Pons (tissue), 1 donor: Measurements from ENCODE around the gene CAPN10.

ENCODE experiments used
- DNase-seq: peaks from one replicate; pipeline ENCODE4 v3.0.0-alpha.2; 2016; ENCODE audit warnings: low spot score

Gene CAPN10

GRCh38 chr2:240589375-240589774 lies 2.8 kb downstream of the CAPN10 start:
- DNase-seq: no peak

GRCh38 chr2:240589850-240590525 lies 3.5 kb downstream of the CAPN10 start:
- no peak for DNase-seq

GRCh38 chr2:240590681-240591111 lies 4.2 kb downstream of the CAPN10 start:
- no peak for DNase-seq

GRCh38 chr2:240591226-240591625 lies 4.7 kb downstream of the CAPN10 start:
- no peak for DNase-seq

- DNase-seq: no peak
Observed at GRCh38 chr2:240591784-240592183, 5.2 kb downstream of the CAPN10 start.

- DNase-seq: no peak
Observed at GRCh38 chr2:240593026-240593702, 6.6 kb downstream of the CAPN10 start.

- no peak for DNase-seq
Observed at GRCh38 chr2:240593703-240594451, 7.3 kb downstream of the CAPN10 start.

- no peak for DNase-seq
Observed at GRCh38 chr2:240594511-240595380, 8.2 kb downstream of the CAPN10 start.

GRCh38 chr2:240595381-240596079 lies 9.0 kb downstream of the CAPN10 start:
- DNase-seq: no peak

GRCh38 chr2:240596080-240596460 lies 9.5 kb downstream of the CAPN10 start:
- no peak for DNase-seq

GRCh38 chr2:240596491-240596931 lies 10.0 kb downstream of the CAPN10 start:
- DNase-seq: peak; percentile 46

- no peak for DNase-seq
Observed at GRCh38 chr2:240597054-240597418, 10.5 kb downstream of the CAPN10 start.

GRCh38 chr2:240597419-240598181 lies 11.1 kb downstream of the CAPN10 start:
- no peak for DNase-seq

GRCh38 chr2:240598311-240598911 lies 11.9 kb downstream of the CAPN10 start:
- no peak for DNase-seq

GRCh38 chr2:240599141-240599583 lies 12.6 kb downstream of the CAPN10 start:
- DNase-seq: no peak

GRCh38 chr2:240600451-240600961 lies 14.0 kb downstream of the CAPN10 start:
- DNase-seq: no peak

GRCh38 chr2:240601061-240601830 lies 14.7 kb downstream of the CAPN10 start:
- no peak for DNase-seq

GRCh38 chr2:240601831-240602160 lies 15.3 kb downstream of the CAPN10 start:
- DNase-seq: no peak
